GM21447 (cell line): Measurements from ENCODE around the gene POLN.

Source experiments
- ATAC-seq: cut with Tn5 transposase; IDR thresholded peaks from one replicate; pipeline ENCODE4 v1.9.1; 2021; ENCODE audit not compliant: unreplicated experiment

The POLN gene

GRCh38 chr4:2089222-2089621 lies 152.7 kb downstream of the POLN start:
- no peak for ATAC-seq

- no peak for ATAC-seq
These were observed 154.8 kb downstream of the POLN start for GRCh38 chr4:2087170-2087569.

- no peak for ATAC-seq
These were observed 156.4 kb downstream of the POLN start for GRCh38 chr4:2085496-2085901.

- ATAC-seq = no peak
These were observed 157.6 kb downstream of the POLN start for GRCh38 chr4:2084316-2084715.

- no peak for ATAC-seq
These were observed 158.1 kb downstream of the POLN start for GRCh38 chr4:2083826-2084160.

GRCh38 chr4:2083116-2083825 lies 158.7 kb downstream of the POLN start:
- no peak for ATAC-seq

- no peak for ATAC-seq
These were observed 159.3 kb downstream of the POLN start for GRCh38 chr4:2082627-2083026.

- no peak for ATAC-seq
These were observed 159.8 kb downstream of the POLN start for GRCh38 chr4:2082118-2082517.

GRCh38 chr4:2081540-2081939 lies 160.4 kb downstream of the POLN start:
- ATAC-seq = no peak

GRCh38 chr4:2080429-2081300 lies 161.3 kb downstream of the POLN start:
- no peak for ATAC-seq

GRCh38 chr4:2079926-2080325 lies 162.0 kb downstream of the POLN start:
- no peak for ATAC-seq

- ATAC-seq = no peak
These were observed 162.9 kb downstream of the POLN start for GRCh38 chr4:2079006-2079405.

- no peak for ATAC-seq
These were observed 163.3 kb downstream of the POLN start for GRCh38 chr4:2078584-2078983.

- no peak for ATAC-seq
These were observed 164.1 kb downstream of the POLN start for GRCh38 chr4:2077537-2078460.

- ATAC-seq = no peak
These were observed 164.9 kb downstream of the POLN start for GRCh38 chr4:2076908-2077536.

GRCh38 chr4:2075987-2076907 lies 165.7 kb downstream of the POLN start:
- no peak for ATAC-seq

- ATAC-seq = no peak
These were observed 166.5 kb downstream of the POLN start for GRCh38 chr4:2075171-2075986.

GRCh38 chr4:2074588-2074987 lies 167.3 kb downstream of the POLN start:
- ATAC-seq = no peak
